IMR-90 (cell line): Measurements from ENCODE around the gene MYH6. TPM values are rescaled to one million over a fixed set of nuclear protein-coding genes. Genes with fewer than 3 reads are reported as not detected.

ENCODE experiments used
- ATAC-seq: fragments of 200-7000 bp; cut with Tn5 transposase; 2 replicates; pipeline ENCODE4 v1.9.1; 2020; ENCODE audit warnings: low read depth, mild to moderate bottlenecking, moderate library complexity
- BruUV-seq: library from RNA; stranded (reverse); fragments of 400-500 nt; replicated peaks from 2 replicates; lab custom pipeline; 2021; lab: Mats Ljungman, UMichigan
- CTCF ChIA-PET: fragments of 300-600 bp; formaldehyde crosslinking; extraction: SDS; loops from one replicate; lab custom pipeline; 2021; ENCODE audit warnings: antibody characterized with exemption; lab: Yijun Ruan, JAX
- POLR2A ChIA-PET: fragments of 300-600 bp; sonication (Branson Sonifier 250); formaldehyde crosslinking; loops from one replicate; lab custom pipeline; 2022; ENCODE audit warnings: antibody characterized with exemption; ENCODE audit not compliant: unreplicated experiment; lab: Charles Lee
- DNase-seq: peaks from one replicate; pipeline ENCODE4 v3.0.0; 2013
- H2AFZ ChIP-seq: replicated peaks from 2 replicates; pipeline ENCODE3; 2013; ENCODE audit warnings: low read length, mild to moderate bottlenecking; ENCODE audit not compliant: poor library complexity
- H2AK5ac ChIP-seq: 2 replicates; pipeline ENCODE4 v1.6.1; 2013; ENCODE audit warnings: low read depth, low read length, inconsistent platforms
- H2AK9ac ChIP-seq: replicated peaks from 2 replicates; pipeline ENCODE3; 2013; ENCODE audit warnings: mild to moderate bottlenecking, low read depth, low read length, moderate library complexity; ENCODE audit not compliant: poor library complexity
- H2BK120ac ChIP-seq: 2 replicates; pipeline ENCODE4 v1.6.1; 2013; ENCODE audit warnings: low read depth, low read length, inconsistent platforms
- H2BK15ac ChIP-seq: 3 replicates; pipeline ENCODE4 v1.6.1; 2013; ENCODE audit warnings: low read depth, low read length, inconsistent platforms
- H2BK20ac ChIP-seq: 2 replicates; pipeline ENCODE4 v1.6.1; 2013; ENCODE audit warnings: low read depth, mild to moderate bottlenecking, inconsistent platforms, low read length, moderate library complexity
- H2BK5ac ChIP-seq: 2 replicates; pipeline ENCODE4 v1.6.1; 2013; ENCODE audit warnings: mild to moderate bottlenecking, low read depth, low read length, inconsistent platforms; ENCODE audit not compliant: poor library complexity, severe bottlenecking
- H3K14ac ChIP-seq: replicated peaks from 2 replicates; pipeline ENCODE4 v1.6.1; 2013; ENCODE audit warnings: low read depth, low read length, inconsistent platforms
- H3K18ac ChIP-seq: 2 replicates; pipeline ENCODE4 v1.6.1; 2013; ENCODE audit warnings: low read depth, low read length, control low read depth
- H3K23ac ChIP-seq: 2 replicates; pipeline ENCODE4 v1.6.1; 2013; ENCODE audit warnings: low read depth, low read length, inconsistent platforms
- H3K27ac ChIP-seq: 2 replicates; pipeline ENCODE4 v1.5.1; 2013; ENCODE audit warnings: mild to moderate bottlenecking, control low read depth, low read length; ENCODE audit not compliant: insufficient read depth
- H3K27me3 ChIP-seq: 2 replicates; pipeline ENCODE4 v1.6.1; 2013; ENCODE audit warnings: low read length; ENCODE audit not compliant: control insufficient read depth, insufficient read depth
- H3K36me3 ChIP-seq: 2 replicates; pipeline ENCODE4 v1.6.1; 2013; ENCODE audit warnings: low read length, mixed read lengths; ENCODE audit not compliant: control insufficient read depth, insufficient read depth
- H3K4ac ChIP-seq: 2 replicates; pipeline ENCODE4 v1.6.1; 2013; ENCODE audit warnings: low read depth, low read length, inconsistent platforms
- H3K4me1 ChIP-seq: 2 replicates; pipeline ENCODE4 v1.6.1; 2013; ENCODE audit warnings: low read length, mixed read lengths; ENCODE audit not compliant: control insufficient read depth, insufficient read depth
- H3K4me2 ChIP-seq: 2 replicates; pipeline ENCODE4 v1.6.1; 2013; ENCODE audit warnings: low read depth, mild to moderate bottlenecking, control low read depth, low read length, moderate library complexity
- H3K4me3 ChIP-seq: 2 replicates; pipeline ENCODE4 v1.5.1; 2013; ENCODE audit warnings: low read depth, mild to moderate bottlenecking, control low read depth, low read length, moderate library complexity; ENCODE audit not compliant: insufficient read depth
- H3K56ac ChIP-seq: 2 replicates; pipeline ENCODE4 v1.6.1; 2013; ENCODE audit warnings: low read length, inconsistent platforms; ENCODE audit not compliant: insufficient read depth; ENCODE audit errors: extremely low read depth
- H3K79me1 ChIP-seq, 2 experiments: 2 replicates each; pipeline ENCODE4 v1.6.1; 2013; ENCODE audit warnings: low read length in 2 of 2, inconsistent platforms in 1 of 2, low read depth in 1 of 2
- H3K9ac ChIP-seq: 2 replicates; pipeline ENCODE4 v1.6.1; 2013; ENCODE audit warnings: low read depth, low read length, control low read depth
- H3K9me1 ChIP-seq: 2 replicates; pipeline ENCODE4 v1.6.1; 2013; ENCODE audit warnings: low read length, inconsistent platforms; ENCODE audit not compliant: insufficient read depth
- H3K9me3 ChIP-seq: 2 replicates; pipeline ENCODE4 v1.6.1; 2013; ENCODE audit warnings: low read length; ENCODE audit not compliant: control insufficient read depth, insufficient read depth
- H4K20me1 ChIP-seq: 2 replicates; pipeline ENCODE4 v1.6.1; 2013; ENCODE audit warnings: low read length, inconsistent platforms; ENCODE audit not compliant: insufficient read depth
- H4K5ac ChIP-seq: 2 replicates; pipeline ENCODE4 v1.6.1; 2013; ENCODE audit warnings: mild to moderate bottlenecking, low read depth, low read length, control low read depth
- H4K8ac ChIP-seq, 2 experiments: 2 replicates each; pipeline ENCODE4 v1.6.1; 2013; ENCODE audit warnings: low read depth in 2 of 2, low read length in 2 of 2, control low read depth in 1 of 2, inconsistent platforms in 1 of 2
- H4K91ac ChIP-seq: 2 replicates; pipeline ENCODE4 v1.6.1; 2013; ENCODE audit warnings: low read depth, low read length, inconsistent platforms; ENCODE audit not compliant: insufficient read depth
- BHLHE40 ChIP-seq: fragments of 150-350 bp; IDR thresholded peaks from 2 replicates; pipeline ENCODE4 v1.6.1; 2016; ENCODE audit warnings: mild to moderate bottlenecking, low read depth, low read length
- CEBPB ChIP-seq: IDR thresholded peaks from 2 replicates; pipeline ENCODE4 v1.6.1; 2012; ENCODE audit warnings: low read depth, low read length, improper control_type of control experiment
- CHD1 ChIP-seq: IDR thresholded peaks from 2 replicates; pipeline ENCODE4 v1.6.1; 2012; ENCODE audit warnings: low read depth, low read length, improper control_type of control experiment
- CTCF ChIP-seq: conservative IDR thresholded peaks from 2 replicates; pipeline ENCODE4 v1.5.1; 2012; ENCODE audit warnings: mild to moderate bottlenecking, low read depth, low read length, improper control_type of control experiment
- ELK1 ChIP-seq: fragments of 150-350 bp; IDR thresholded peaks from 2 replicates; pipeline ENCODE4 v1.6.1; 2016; ENCODE audit warnings: low read depth, mild to moderate bottlenecking, low read length, moderate library complexity, borderline replicate concordance
- FOS ChIP-seq: fragments of 150-350 bp; IDR thresholded peaks from 2 replicates; pipeline ENCODE4 v1.6.1; 2016; ENCODE audit warnings: low read depth, low read length
- MAFK ChIP-seq: IDR thresholded peaks from 2 replicates; pipeline ENCODE4 v1.6.1; 2012; ENCODE audit warnings: low read depth, low read length, improper control_type of control experiment
- MAZ ChIP-seq: IDR thresholded peaks from 2 replicates; pipeline ENCODE4 v1.6.1; 2012; ENCODE audit warnings: low read depth, mild to moderate bottlenecking, low read length, improper control_type of control experiment, moderate library complexity, borderline replicate concordance
- MXI1 ChIP-seq: IDR thresholded peaks from 2 replicates; pipeline ENCODE4 v1.6.1; 2012; ENCODE audit warnings: low read depth, mild to moderate bottlenecking, low read length, moderate library complexity, borderline replicate concordance
- NFE2L2 ChIP-seq: fragments of 150-350 bp; IDR thresholded peaks from 2 replicates; pipeline ENCODE4 v1.6.1; 2016; ENCODE audit warnings: low read depth, mild to moderate bottlenecking, low read length
- POLR2A ChIP-seq: IDR thresholded peaks from 2 replicates; pipeline ENCODE4 v1.6.1; 2012; ENCODE audit warnings: mild to moderate bottlenecking, low read depth, low read length
- RAD21 ChIP-seq: IDR thresholded peaks from 2 replicates; pipeline ENCODE4 v1.6.1; 2012; ENCODE audit warnings: low read length, improper control_type of control experiment
- RCOR1 ChIP-seq: IDR thresholded peaks from 2 replicates; pipeline ENCODE4 v1.6.1; 2012; ENCODE audit warnings: mild to moderate bottlenecking, low read length, improper control_type of control experiment; ENCODE audit not compliant: insufficient replicate concordance
- RFX5 ChIP-seq: IDR thresholded peaks from 2 replicates; pipeline ENCODE4 v1.8.0; 2012; ENCODE audit warnings: low read depth, mild to moderate bottlenecking, low read length, moderate library complexity
- SMC3 ChIP-seq: fragments of 150-350 bp; IDR thresholded peaks from 2 replicates; pipeline ENCODE4 v1.6.1; 2016; ENCODE audit warnings: low read depth, mild to moderate bottlenecking, antibody characterized with exemption, low read length, moderate library complexity
- USF2 ChIP-seq: fragments of 150-350 bp; IDR thresholded peaks from 2 replicates; pipeline ENCODE4 v1.6.1; 2017; ENCODE audit warnings: mild to moderate bottlenecking, antibody characterized with exemption, low read length, low read depth
- WGBS, 2 experiments: methylation state at CpG; one replicate each; pipeline versions ENCODE4 v1.1.5 to v1.1.7; 2013; ENCODE audit warnings: missing lambda C conversion rate in 2 of 2; ENCODE audit not compliant: insufficient read length in 1 of 2; ENCODE audit errors: extremely low coverage in 2 of 2; 5-methylcytosine and 5-hydroxymethylcytosine counted together
- dilution Hi-C: fragments of 300-500 bp; cut with HindIII; formaldehyde crosslinking; loops from one replicate; pipeline ENCODE4 v1.14.3; 2018; ENCODE audit warnings: low sequenced_read_pairs; ENCODE audit not compliant: unreplicated experiment
- in situ Hi-C: fragments of 300-500 bp; cut with MboI; formaldehyde crosslinking; loops from 3 replicates; pipeline ENCODE4 v1.14.3; 2019; ENCODE audit warnings: low sequenced_read_pairs, inconsistent platforms, mixed read lengths
- intact Hi-C: fragments of 100-400 bp; cut with micrococcal nuclease; formaldehyde crosslinking; loops from 2 replicates; pipeline ENCODE4 v1.10.0; 2022
- polyA plus RNA-seq, 3 experiments: library from polyadenylated mRNA; depleted of rRNA; stranded (reverse); fragments of >200 nt; gene quantifications; 2 replicates each; pipeline ENCODE4 v1.2.3, GENCODE V29; 2012; ENCODE audit warnings: low replicate concordance in 1 of 3
- total RNA-seq: library from RNA; depleted of rRNA; stranded (reverse); fragments of >200 nt; gene quantifications from 2 replicates; pipeline ENCODE4 v1.2.3, GENCODE V29; 2012

MYH6 gene
- total and polyA plus RNA-seq, 2 of the 4 experiments (the other 2 are of a cell fraction), result not detected

GRCh38 chr14:23405516-23406025 is 2.5 kb downstream of the MYH6 start:
- no peak overlapping the region for H4K5ac ChIP-seq
- H2AK5ac ChIP-seq, result no peak overlapping the region
- no peak overlapping the region for H3K4me2 ChIP-seq
- H3K4ac ChIP-seq, result no peak overlapping the region
- ATAC-seq (no peak), DNase-seq (no peak)
- H4K91ac ChIP-seq, result no peak overlapping the region
- intact Hi-C loops (no loop called here), in situ Hi-C loops (no loop called here), dilution Hi-C loops (no loop called here)
- H2BK120ac ChIP-seq, result no peak overlapping the region
- H2AFZ ChIP-seq, result no peak overlapping the region
- no peaks in the 10 kb centered on the region for H3K79me1 ChIP-seq
- H3K27me3 ChIP-seq, result peaks cover 54% of the 10 kb centered on the region
- no peaks in the 10 kb centered on the region for H3K4me1 ChIP-seq
- no peak overlapping the region for H3K14ac ChIP-seq
- no peak overlapping the region for H3K23ac ChIP-seq
- TF ChIP-seq BHLHE40, result no peak
- no peak for TF ChIP-seq NFE2L2
- TF ChIP-seq CTCF, result no peak
- no peak for TF ChIP-seq FOS
- no peak for TF ChIP-seq CHD1
- no peak for TF ChIP-seq RFX5
- no peak for TF ChIP-seq ELK1
- no peak for TF ChIP-seq SMC3
- TF ChIP-seq USF2, result no peak
- TF ChIP-seq POLR2A, result no peak
- TF ChIP-seq MAFK, result no peak
- TF ChIP-seq RCOR1, result no peak
- TF ChIP-seq RAD21, result no peak
- no peak for TF ChIP-seq MAZ
- TF ChIP-seq MXI1, result no peak
- no peak for TF ChIP-seq CEBPB
- no peaks in the 10 kb centered on the region for H3K36me3 ChIP-seq
- CTCF ChIA-PET, result no interaction called here
- no peak overlapping the region for H4K8ac ChIP-seq
- H3K27ac ChIP-seq, result no peak overlapping the region
- H2AK9ac ChIP-seq, result no peak overlapping the region
- 76% methylated on average over 6 of the region's 13 CpGs; no CpG with 5 or more reads in 1 of the 2 experiments for WGBS, 2 experiments
- H3K9me1 ChIP-seq, result peaks cover 2% of the 10 kb centered on the region; the same call in 1 of the 2 replicates
- no peaks in the 10 kb centered on the region for H4K20me1 ChIP-seq
- POLR2A ChIA-PET, result no interaction called here
- H3K18ac ChIP-seq, result no peak overlapping the region
- H3K56ac ChIP-seq, result no peak overlapping the region
- H3K9me3 ChIP-seq, result no peaks in the 10 kb centered on the region
- H2BK5ac ChIP-seq, result no peak overlapping the region
- no peak overlapping the region for H3K9ac ChIP-seq
- H2BK20ac ChIP-seq, result no peak overlapping the region
- BruUV-seq, result no TSS peak
- H2BK15ac ChIP-seq, result no peak overlapping the region
- no peak overlapping the region for H3K4me3 ChIP-seq
